Measurements from ENCODE around the gene ANKRD16. TPM values are rescaled to one million over a fixed set of nuclear protein-coding genes. Genes with fewer than 3 reads are reported as not detected.

ANKRD16 gene
- total RNA-seq, 2 donors from 2014 or later = 3.9 to 5.8 TPM

GRCh38 chr10:5897504-5897903, 7.8 kb upstream of the ANKRD16 start:
- no peak overlapping the region for H3K4me3 Mint-ChIP-seq
- H3K9me3 Mint-ChIP-seq = no peaks in the 10 kb centered on the region
- ATAC-seq (replicated peaks in 1 of 2) = no peak
- H3K27me3 Mint-ChIP-seq (ENCODE audit: low read depth) = no peaks in the 10 kb centered on the region
- H3K36me3 Mint-ChIP-seq (ENCODE audit: insufficient read depth in 2 of 2) = peaks cover 5 to 37% of the 10 kb centered on the region in 2 donors
- DNase-seq = no peak
- H3K4me1 Mint-ChIP-seq (ENCODE audit: low read depth) = peaks cover 51% of the 10 kb centered on the region
- H3K27ac Mint-ChIP-seq = no peak overlapping the region

DNA sequence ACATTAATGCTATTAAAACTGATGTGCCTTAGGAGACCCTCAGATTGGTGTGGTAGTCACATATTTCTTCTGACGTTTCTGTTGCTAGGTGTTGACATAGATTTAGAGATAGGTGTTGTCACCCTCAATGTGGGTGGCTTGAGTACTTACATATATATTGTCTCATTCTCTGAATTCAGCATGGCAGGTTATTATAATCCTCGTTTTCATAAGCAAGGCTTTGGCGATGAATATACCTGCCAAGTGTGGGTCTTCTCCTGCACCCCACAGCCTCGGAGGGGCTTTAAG, 7.3 kb upstream of the ANKRD16 start:
- Mint-ChIP-seq H3K9me3 (no peaks in the 10 kb centered on the region), H3K27ac (no peak overlapping the region), H3K36me3 (ENCODE audit: insufficient read depth in 2 of 2) (peaks cover 5 to 37% of the 10 kb centered on the region in 2 donors), H3K27me3 (ENCODE audit: low read depth) (no peaks in the 10 kb centered on the region), H3K4me1 (ENCODE audit: low read depth) (peaks cover 56% of the 10 kb centered on the region), H3K4me3 (no peak overlapping the region)
- ATAC-seq (replicated peaks in 1 of 2) (no peak), DNase-seq (no peak)

- Mint-ChIP-seq H3K9me3 (no peaks in the 10 kb centered on the region), H3K36me3 (ENCODE audit: insufficient read depth in 2 of 2) (peaks cover 5 to 37% of the 10 kb centered on the region in 2 donors)
- peak in 1 of 2 donors; percentile 11 for ATAC-seq (replicated peaks in 1 of 2)
These were observed 6.7 kb upstream of the ANKRD16 start for GRCh38 chr10:5896208-5897052.

DNA sequence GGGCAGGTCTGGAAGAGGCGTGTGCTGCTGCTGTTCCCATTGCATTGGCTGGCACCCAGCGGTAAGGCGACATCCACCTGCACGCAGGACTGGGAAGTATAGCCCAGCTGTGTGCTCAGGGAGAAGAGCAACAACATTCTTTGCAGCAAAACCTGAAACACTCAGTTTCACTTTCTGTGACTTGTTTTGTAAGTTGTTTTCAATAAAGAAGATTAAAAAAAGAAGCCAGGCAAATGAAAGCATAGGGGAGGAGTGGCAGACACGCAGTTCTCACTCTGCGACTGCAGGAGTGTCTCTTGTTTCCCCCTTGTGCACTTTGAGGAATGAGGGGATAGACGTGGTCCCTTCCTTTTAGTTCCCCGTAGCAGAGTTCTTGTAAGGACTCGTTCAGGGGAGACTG, 6.1 kb upstream of the ANKRD16 start:
- DNase-seq (no peak), ATAC-seq (replicated peaks in 1 of 2) (peak in 1 of 2 donors; percentile 32)
- peak overlapping the region; percentile 44 to 65 for H3K4me3 Mint-ChIP-seq
- H3K9me3 Mint-ChIP-seq = no peaks in the 10 kb centered on the region
- H3K27ac Mint-ChIP-seq = peak overlapping the region; percentile 56
- peaks cover 5 to 37% of the 10 kb centered on the region in 2 donors for H3K36me3 Mint-ChIP-seq (ENCODE audit: insufficient read depth in 2 of 2)
- peaks cover 64% of the 10 kb centered on the region for H3K4me1 Mint-ChIP-seq (ENCODE audit: low read depth)
- H3K27me3 Mint-ChIP-seq (ENCODE audit: low read depth) = no peaks in the 10 kb centered on the region

More at GRCh38 chr10:5896208-5897052, 6.7 kb upstream of the ANKRD16 start:
- peaks cover 57% of the 10 kb centered on the region for H3K4me1 Mint-ChIP-seq (ENCODE audit: low read depth)
- peak overlapping the region; percentile 56 for H3K27ac Mint-ChIP-seq
- H3K4me3 Mint-ChIP-seq = peak overlapping the region; percentile 44 to 65
- no peak for DNase-seq
- no peaks in the 10 kb centered on the region for H3K27me3 Mint-ChIP-seq (ENCODE audit: low read depth)

DNA sequence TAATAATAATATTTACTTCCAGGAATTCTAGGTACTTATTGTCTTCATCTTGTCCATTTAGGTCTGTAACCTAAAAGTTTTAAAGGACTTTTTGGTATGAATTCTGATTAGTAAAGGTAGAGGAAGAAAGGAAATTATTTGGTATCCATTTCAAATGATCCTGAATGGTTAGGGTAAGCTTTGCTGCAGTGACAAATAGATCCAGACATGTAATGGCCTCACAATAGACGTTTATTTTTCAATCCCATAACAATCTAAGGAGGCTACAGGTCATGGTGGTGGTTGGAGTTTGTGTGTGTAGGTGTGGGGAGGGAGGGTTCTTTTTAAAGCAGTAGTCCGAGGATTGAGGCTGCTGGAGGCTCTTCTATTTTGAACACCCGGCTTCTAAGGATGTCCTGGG, 5.7 kb upstream of the ANKRD16 start:
- H3K36me3 Mint-ChIP-seq (ENCODE audit: insufficient read depth in 2 of 2) = peaks cover 7 to 37% of the 10 kb centered on the region in 2 donors
- DNase-seq (no peak), ATAC-seq (replicated peaks in 1 of 2) (no peak)
- H3K27ac Mint-ChIP-seq = peak overlapping the region; percentile 56
- peaks cover 64% of the 10 kb centered on the region for H3K4me1 Mint-ChIP-seq (ENCODE audit: low read depth)
- H3K27me3 Mint-ChIP-seq (ENCODE audit: low read depth) = no peaks in the 10 kb centered on the region
- H3K9me3 Mint-ChIP-seq = no peaks in the 10 kb centered on the region
- peak overlapping the region; percentile 44 to 65 for H3K4me3 Mint-ChIP-seq

DNA sequence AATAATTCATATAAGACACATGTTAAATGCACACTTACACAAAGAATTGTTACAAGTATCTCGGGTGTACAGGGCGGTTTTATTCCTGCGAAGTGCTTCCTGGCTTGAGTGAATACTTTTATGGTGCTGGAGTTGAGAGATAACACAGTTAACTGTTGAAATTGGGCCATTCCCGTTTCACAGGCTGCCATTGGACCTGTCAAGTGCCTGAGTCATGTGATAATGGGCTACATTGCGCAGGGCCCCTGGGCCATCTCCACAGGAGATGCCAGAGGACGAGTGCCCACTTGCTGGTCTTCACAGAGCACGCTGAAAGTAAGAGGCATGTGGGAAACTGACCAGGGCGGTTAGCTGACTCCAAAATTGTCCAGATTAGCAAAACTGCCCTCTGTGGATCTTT, 5.2 kb upstream of the ANKRD16 start:
- Mint-ChIP-seq H3K36me3 (ENCODE audit: insufficient read depth in 2 of 2) (peaks cover 7 to 37% of the 10 kb centered on the region in 2 donors), H3K27me3 (ENCODE audit: low read depth) (no peaks in the 10 kb centered on the region), H3K4me3 (no peak overlapping the region), H3K27ac (no peak overlapping the region), H3K4me1 (ENCODE audit: low read depth) (peaks cover 62% of the 10 kb centered on the region), H3K9me3 (no peaks in the 10 kb centered on the region)
- ATAC-seq (replicated peaks in 1 of 2) (no peak), DNase-seq (no peak)

- H3K27me3 Mint-ChIP-seq (ENCODE audit: low read depth) = no peaks in the 10 kb centered on the region
- no peaks in the 10 kb centered on the region for H3K9me3 Mint-ChIP-seq
- H3K4me1 Mint-ChIP-seq (ENCODE audit: low read depth) = peaks cover 62% of the 10 kb centered on the region
- no peak overlapping the region for H3K4me3 Mint-ChIP-seq
- H3K27ac Mint-ChIP-seq = peak overlapping the region; percentile 25
- peaks cover 7 to 37% of the 10 kb centered on the region in 2 donors for H3K36me3 Mint-ChIP-seq (ENCODE audit: insufficient read depth in 2 of 2)
- ATAC-seq (replicated peaks in 1 of 2) (no peak), DNase-seq (no peak)
These were observed 4.7 kb upstream of the ANKRD16 start for GRCh38 chr10:5894403-5894802.

DNA sequence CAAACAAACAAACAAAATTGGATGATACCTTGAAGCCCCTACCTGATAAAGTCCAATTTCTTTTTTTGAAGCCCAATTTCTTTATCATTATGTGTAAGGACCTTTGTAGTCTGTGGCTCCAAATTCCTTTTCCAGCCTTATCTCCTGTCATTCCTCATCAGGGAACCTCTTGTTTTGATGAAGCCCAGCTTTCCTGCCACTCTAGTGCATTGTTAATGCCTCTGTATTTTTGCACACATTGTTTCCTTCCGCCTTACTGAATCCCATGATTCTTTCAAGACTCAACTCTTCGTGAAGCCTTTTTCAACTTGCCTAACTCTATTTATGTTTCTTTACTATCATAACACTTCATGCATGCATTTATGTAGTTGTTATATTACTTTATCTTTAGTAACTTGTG, 3.6 kb upstream of the ANKRD16 start:
- no peaks in the 10 kb centered on the region for H3K27me3 Mint-ChIP-seq (ENCODE audit: low read depth)
- no peak overlapping the region for H3K4me3 Mint-ChIP-seq
- peaks cover 6 to 38% of the 10 kb centered on the region in 2 donors for H3K36me3 Mint-ChIP-seq (ENCODE audit: insufficient read depth in 2 of 2)
- DNase-seq (no peak), ATAC-seq (replicated peaks in 1 of 2) (no peak)
- peaks cover 68% of the 10 kb centered on the region for H3K4me1 Mint-ChIP-seq (ENCODE audit: low read depth)
- H3K27ac Mint-ChIP-seq = no peak overlapping the region
- no peaks in the 10 kb centered on the region for H3K9me3 Mint-ChIP-seq

DNA sequence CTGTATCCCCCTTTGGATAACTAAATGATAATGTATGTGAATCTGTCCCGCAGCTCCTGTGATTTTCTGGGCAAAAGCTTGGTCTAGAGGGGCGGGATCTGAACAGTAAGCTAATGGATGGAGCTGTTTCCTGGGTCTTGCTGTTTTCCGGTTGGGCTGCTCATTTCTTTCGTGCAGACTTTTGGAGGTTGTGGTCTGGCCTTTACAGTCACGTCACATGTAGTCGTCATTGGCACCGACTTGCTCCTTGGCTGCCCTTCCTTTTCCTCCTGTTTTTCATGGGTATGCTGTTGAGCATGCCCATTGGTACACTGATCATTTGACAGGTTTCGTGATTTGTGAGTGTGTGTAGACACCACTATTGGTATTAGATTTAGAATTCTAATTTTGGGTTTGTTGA, 2.3 kb upstream of the ANKRD16 start:
- H3K27me3 Mint-ChIP-seq (ENCODE audit: low read depth) = no peaks in the 10 kb centered on the region
- no peaks in the 10 kb centered on the region for H3K9me3 Mint-ChIP-seq
- no peak overlapping the region for H3K27ac Mint-ChIP-seq
- H3K4me1 Mint-ChIP-seq (ENCODE audit: low read depth) = peaks cover 76% of the 10 kb centered on the region
- peaks cover 3 to 26% of the 10 kb centered on the region in 2 donors for H3K36me3 Mint-ChIP-seq (ENCODE audit: insufficient read depth in 2 of 2)
- H3K4me3 Mint-ChIP-seq = peak overlapping the region; percentile 47 to 94
- ATAC-seq (replicated peaks in 1 of 2) (no peak), DNase-seq (no peak)

DNA sequence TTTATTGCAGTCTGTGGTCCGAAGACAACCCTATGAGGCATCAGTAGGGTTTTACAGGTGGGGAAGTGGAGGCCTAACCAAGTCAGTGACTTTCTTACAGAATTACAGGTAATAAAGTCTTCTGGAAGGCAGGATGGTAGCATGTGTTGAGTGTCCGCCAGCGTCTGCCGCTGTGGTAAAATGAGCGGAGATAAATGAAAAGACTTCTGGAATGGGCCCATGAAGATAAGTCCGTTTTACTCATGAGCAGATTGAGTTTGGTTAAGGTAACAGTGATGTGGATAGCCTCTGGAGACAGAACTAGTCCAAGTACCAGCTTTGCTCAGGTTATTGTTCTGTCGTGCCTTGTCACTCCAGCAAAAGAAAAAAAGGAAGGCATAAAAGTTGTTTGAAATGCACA, 1.3 kb upstream of the ANKRD16 start:
- H3K36me3 Mint-ChIP-seq (ENCODE audit: insufficient read depth in 2 of 2) = peaks cover 3 to 22% of the 10 kb centered on the region in 2 donors

DNA sequence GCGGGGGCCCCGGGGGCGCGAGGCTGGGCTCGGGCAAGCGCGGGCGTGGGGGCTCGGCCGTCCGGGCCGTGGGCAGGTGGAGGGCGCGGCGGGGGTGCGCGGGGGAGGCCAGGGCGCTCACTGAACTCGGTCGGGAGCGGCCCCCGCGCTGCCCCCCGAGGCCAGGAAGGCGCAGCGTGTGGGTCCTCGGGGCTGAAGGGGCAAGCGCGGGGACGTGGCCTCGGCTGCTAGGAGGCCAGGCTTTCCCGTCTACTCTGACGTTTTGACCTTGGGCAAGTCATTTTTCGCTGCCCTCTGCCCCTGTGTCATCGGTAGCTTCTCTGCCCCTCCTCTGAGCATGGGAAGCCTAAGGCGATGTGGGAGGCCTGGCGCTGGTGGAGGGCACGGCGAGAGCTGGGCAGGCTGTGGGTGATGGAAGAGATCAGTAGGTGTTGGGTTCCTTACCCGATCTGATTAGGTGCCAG, 791 bp upstream of the ANKRD16 start:
- no peaks in the 10 kb centered on the region for H3K9me3 Mint-ChIP-seq
- H3K36me3 Mint-ChIP-seq (ENCODE audit: insufficient read depth in 2 of 2) = peaks cover 3 to 19% of the 10 kb centered on the region in 2 donors
- H3K4me1 Mint-ChIP-seq (ENCODE audit: low read depth) = peaks cover 60% of the 10 kb centered on the region
- H3K4me3 Mint-ChIP-seq = peak overlapping the region; percentile 94
- peak overlapping the region; percentile 92 for H3K27ac Mint-ChIP-seq
- H3K27me3 Mint-ChIP-seq (ENCODE audit: low read depth) = no peaks in the 10 kb centered on the region
- peak; percentile 41 for DNase-seq
- ATAC-seq (replicated peaks in 1 of 2) = peak in 1 of 2 donors; percentile 8

More for the DNA sequence above, 1.3 kb upstream of the ANKRD16 start:
- peaks cover 66% of the 10 kb centered on the region for H3K4me1 Mint-ChIP-seq (ENCODE audit: low read depth)
- DNase-seq (no peak), ATAC-seq (replicated peaks in 1 of 2) (no peak)
- peak overlapping the region; percentile 92 for H3K27ac Mint-ChIP-seq
- H3K4me3 Mint-ChIP-seq = peak overlapping the region; percentile 94
- no peaks in the 10 kb centered on the region for H3K9me3 Mint-ChIP-seq
- H3K27me3 Mint-ChIP-seq (ENCODE audit: low read depth) = no peaks in the 10 kb centered on the region

- Mint-ChIP-seq H3K36me3 (ENCODE audit: insufficient read depth in 2 of 2) (peaks cover 3 to 15% of the 10 kb centered on the region in 2 donors), H3K9me3 (no peaks in the 10 kb centered on the region), H3K4me3 (peak overlapping the region; percentile 90 to 94), H3K27me3 (ENCODE audit: low read depth) (no peaks in the 10 kb centered on the region), H3K27ac (peak overlapping the region; percentile 54), H3K4me1 (ENCODE audit: low read depth) (peaks cover 50% of the 10 kb centered on the region)
- DNase-seq (peak; percentile 62 to 63), ATAC-seq (replicated peaks in 1 of 2) (peak; percentile 44 to 46)
These were observed 660 bp downstream of the ANKRD16 start for GRCh38 chr10:5888843-5889623.

DNA sequence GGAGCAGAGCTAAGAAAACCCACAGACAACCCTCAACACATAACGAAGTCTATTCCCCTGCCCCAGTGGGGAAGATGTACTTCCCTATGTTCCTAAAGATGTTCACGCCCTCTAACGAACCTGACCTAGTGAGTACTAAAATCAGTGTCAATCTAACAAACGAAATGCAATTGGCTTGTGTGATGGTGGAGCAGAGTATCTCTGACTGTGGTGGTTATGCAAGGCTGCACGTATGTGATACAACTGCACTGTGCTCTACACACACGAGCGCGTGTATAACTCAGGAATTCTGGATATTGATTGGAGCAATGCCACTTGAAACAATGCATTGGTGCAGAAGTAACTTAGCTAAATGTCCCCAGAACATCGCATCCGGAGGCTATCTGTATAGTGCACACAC, 1.3 kb downstream of the ANKRD16 start:
- ATAC-seq (replicated peaks in 1 of 2) (no peak), DNase-seq (no peak)
- H3K4me1 Mint-ChIP-seq (ENCODE audit: low read depth) = peaks cover 43% of the 10 kb centered on the region
- H3K36me3 Mint-ChIP-seq (ENCODE audit: insufficient read depth in 2 of 2) = peaks cover 3 to 12% of the 10 kb centered on the region in 2 donors
- H3K27me3 Mint-ChIP-seq (ENCODE audit: low read depth) = no peaks in the 10 kb centered on the region
- no peaks in the 10 kb centered on the region for H3K9me3 Mint-ChIP-seq
- peak overlapping the region; percentile 90 to 92 for H3K4me3 Mint-ChIP-seq
- H3K27ac Mint-ChIP-seq = peak overlapping the region; percentile 54

All from activated T-cell treated with anti-CD3 and anti-CD28 coated beads, Interleukin-2, amount 50 U/mL, for 72 hours (primary cell).